ENCODE data around the gene CRTAP.
"Not testable (repeated sequence)": the region's sequence is repeated elsewhere in the genome, so short reads cannot be mapped to it uniquely, and the experiment has no call there.

Gene CRTAP

DNA sequence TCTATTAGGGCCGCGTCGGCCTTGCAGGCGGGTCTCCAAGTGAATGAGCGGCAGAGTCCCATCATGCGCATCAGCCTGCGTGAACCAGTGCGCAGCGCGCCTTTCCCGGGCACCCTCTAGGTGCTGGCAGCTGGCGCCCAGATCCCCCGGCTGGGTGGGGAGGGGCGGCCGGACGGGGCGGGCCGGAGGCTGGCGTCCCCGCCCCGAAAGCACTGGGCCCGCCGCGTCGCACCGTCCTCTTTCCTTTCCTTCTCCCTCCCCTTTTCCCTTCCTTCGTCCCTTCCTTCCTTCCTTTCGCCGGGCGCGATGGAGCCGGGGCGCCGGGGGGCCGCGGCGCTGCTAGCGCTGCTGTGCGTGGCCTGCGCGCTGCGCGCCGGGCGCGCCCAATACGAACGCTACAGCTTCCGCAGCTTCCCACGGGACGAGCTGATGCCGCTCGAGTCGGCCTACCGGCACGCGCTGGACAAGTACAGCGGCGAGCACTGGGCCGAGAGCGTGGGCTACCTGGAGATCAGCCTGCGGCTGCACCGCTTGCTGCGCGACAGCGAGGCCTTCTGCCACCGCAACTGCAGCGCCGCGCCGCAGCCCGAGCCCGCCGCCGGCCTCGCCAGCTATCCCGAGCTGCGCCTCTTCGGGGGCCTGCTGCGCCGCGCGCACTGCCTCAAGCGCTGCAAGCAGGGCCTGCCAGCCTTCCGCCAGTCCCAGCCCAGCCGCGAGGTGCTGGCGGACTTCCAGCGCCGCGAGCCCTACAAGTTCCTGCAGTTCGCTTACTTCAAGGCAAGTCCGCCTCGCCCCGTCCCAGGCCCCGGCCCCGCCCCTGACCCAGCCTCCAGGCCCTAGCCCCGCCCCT is at the start of gene CRTAP:
Gene CRTAP, plus strand, starts transcription at position 243 of the 850 bp plus-strand sequence. Its CDS starts 64 bp downstream, at position 307.
- H3K4me3 ChIP-seq (ENCODE audit: control insufficient read depth, low read depth, low read length) = peak within 1 kb of the TSS; percentile 53
- peak; percentile 87 for DNase-seq (ENCODE audit: low read depth)
- TF ChIP-seq, protein P1, sequence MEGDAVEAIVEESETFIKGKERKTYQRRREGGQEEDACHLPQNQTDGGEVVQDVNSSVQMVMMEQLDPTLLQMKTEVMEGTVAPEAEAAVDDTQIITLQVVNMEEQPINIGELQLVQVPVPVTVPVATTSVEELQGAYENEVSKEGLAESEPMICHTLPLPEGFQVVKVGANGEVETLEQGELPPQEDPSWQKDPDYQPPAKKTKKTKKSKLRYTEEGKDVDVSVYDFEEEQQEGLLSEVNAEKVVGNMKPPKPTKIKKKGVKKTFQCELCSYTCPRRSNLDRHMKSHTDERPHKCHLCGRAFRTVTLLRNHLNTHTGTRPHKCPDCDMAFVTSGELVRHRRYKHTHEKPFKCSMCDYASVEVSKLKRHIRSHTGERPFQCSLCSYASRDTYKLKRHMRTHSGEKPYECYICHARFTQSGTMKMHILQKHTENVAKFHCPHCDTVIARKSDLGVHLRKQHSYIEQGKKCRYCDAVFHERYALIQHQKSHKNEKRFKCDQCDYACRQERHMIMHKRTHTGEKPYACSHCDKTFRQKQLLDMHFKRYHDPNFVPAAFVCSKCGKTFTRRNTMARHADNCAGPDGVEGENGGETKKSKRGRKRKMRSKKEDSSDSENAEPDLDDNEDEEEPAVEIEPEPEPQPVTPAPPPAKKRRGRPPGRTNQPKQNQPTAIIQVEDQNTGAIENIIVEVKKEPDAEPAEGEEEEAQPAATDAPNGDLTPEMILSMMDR (IDR thresholded peaks at IDR 0.05; ENCODE audit: control insufficient read depth, insufficient read depth, low read depth, low read length, missing control alignments) = no peak

DNA sequence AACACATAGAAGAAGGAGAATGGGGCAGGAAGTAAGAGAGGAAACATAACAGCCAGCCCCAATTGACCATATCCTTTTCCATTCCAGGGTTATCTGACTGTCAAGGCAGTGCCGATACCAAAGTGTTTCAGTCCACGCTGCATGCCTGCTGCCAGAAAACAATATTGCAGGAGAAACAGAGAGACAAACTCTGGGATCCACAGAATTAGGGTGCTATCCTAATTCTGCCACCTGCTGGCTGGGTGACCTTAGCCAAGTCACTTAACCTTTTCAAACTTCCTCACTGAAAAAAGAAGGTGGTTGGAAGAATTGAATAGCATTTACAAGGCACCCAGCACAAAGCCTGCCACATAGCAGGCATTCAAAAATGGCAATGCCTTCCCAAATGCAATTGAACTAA is 48.9 kb upstream of the CRTAP start:
- DNase-seq (ENCODE audit: low read depth) = no peak
- no peak overlapping the region for H3K4me3 ChIP-seq (ENCODE audit: control insufficient read depth, low read depth, low read length)
- TF ChIP-seq, protein P1 (IDR thresholded peaks at IDR 0.05; ENCODE audit: control insufficient read depth, insufficient read depth, low read depth, low read length, missing control alignments) = no peak

DNA sequence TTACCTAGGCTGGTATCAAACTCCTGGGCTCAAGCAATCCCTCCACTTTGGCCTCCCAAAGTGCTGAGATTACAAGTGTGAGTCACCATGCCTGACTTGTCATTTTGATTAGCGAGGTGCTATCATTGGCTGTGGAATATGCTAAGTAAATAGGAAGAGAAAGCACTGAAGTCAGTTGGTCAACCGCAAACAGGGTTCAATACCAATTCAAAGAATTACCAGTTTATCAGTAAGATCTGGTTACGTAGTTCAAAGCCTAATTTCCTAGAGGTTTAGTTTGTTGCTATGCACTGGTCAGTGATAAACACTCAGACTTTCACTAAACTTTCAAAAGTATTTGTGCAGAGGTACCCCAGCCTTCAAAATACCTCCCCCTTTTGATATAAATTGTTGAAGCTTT is 46.3 kb upstream of the CRTAP start:
- no peak for DNase-seq (ENCODE audit: low read depth)
- TF ChIP-seq, protein P1 (IDR thresholded peaks at IDR 0.05; ENCODE audit: control insufficient read depth, insufficient read depth, low read depth, low read length, missing control alignments) = no peak
- H3K4me3 ChIP-seq (ENCODE audit: control insufficient read depth, low read depth, low read length) = no peak overlapping the region

DNA sequence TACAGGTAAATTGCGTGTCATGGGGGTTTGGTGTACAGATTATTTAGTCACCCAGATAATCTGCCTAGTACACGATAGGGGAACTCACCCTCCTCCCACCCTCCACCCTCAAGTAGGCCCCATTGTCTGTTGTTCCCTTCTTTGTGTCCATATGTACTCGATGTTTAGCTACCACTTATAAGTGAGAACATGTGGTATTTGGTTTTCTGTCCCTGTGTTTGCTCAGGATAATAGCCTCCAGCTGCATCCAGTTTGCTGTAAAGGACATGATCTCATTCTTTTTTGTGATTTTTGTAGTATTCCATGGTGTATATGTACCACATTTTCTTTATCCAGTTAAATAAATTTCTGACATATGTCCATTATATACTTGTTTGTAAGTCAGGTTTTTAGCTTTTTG is 44.0 kb upstream of the CRTAP start:
- H3K4me3 ChIP-seq (ENCODE audit: control insufficient read depth, low read depth, low read length); DNase-seq (ENCODE audit: low read depth): not testable (repeated sequence)

DNA sequence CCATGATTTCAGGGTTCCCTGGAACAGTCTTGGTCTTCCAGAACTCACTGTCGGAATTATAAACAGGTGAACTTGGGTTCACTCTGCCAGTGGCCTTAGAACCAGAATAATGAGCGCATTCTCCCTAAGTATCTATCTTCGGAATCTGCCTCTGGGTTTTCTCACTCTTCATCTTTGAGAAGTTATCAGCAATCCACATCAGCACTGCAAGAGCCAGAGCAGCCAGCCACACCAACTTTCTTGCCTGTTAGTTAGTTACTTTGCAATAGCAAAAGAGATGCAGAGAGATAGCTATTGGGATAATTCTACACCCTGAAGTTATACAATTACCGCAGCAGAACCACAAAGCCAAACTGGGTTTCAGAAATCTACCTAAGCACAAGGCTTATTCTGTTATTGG is 42.6 kb upstream of the CRTAP start:
- DNase-seq (ENCODE audit: low read depth) = no peak
- no peak overlapping the region for H3K4me3 ChIP-seq (ENCODE audit: control insufficient read depth, low read depth, low read length)
- TF ChIP-seq, protein P1 (IDR thresholded peaks at IDR 0.05; ENCODE audit: control insufficient read depth, insufficient read depth, low read depth, low read length, missing control alignments) = no peak

DNA sequence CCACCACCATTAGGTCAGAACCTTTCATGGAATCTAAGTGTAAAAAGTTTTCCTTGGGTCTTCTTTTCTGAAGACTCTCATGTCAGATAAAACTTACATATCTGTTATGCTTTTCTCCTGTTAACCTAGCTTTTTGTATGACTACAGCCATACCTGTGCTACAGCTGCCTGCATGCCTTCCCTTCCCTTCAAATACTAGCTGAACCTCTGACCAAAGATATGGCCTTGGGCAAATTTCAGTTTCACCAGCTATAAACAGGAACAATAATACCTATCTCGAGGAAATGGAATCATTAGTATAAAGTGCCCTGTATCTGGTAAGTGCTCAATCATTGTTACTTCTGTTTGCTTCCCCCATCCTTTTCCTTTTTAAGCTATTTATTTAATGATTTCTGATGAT is 41.9 kb upstream of the CRTAP start:
- DNase-seq (ENCODE audit: low read depth) = no peak
- TF ChIP-seq, protein P1 (IDR thresholded peaks at IDR 0.05; ENCODE audit: control insufficient read depth, insufficient read depth, low read depth, low read length, missing control alignments) = no peak

DNA sequence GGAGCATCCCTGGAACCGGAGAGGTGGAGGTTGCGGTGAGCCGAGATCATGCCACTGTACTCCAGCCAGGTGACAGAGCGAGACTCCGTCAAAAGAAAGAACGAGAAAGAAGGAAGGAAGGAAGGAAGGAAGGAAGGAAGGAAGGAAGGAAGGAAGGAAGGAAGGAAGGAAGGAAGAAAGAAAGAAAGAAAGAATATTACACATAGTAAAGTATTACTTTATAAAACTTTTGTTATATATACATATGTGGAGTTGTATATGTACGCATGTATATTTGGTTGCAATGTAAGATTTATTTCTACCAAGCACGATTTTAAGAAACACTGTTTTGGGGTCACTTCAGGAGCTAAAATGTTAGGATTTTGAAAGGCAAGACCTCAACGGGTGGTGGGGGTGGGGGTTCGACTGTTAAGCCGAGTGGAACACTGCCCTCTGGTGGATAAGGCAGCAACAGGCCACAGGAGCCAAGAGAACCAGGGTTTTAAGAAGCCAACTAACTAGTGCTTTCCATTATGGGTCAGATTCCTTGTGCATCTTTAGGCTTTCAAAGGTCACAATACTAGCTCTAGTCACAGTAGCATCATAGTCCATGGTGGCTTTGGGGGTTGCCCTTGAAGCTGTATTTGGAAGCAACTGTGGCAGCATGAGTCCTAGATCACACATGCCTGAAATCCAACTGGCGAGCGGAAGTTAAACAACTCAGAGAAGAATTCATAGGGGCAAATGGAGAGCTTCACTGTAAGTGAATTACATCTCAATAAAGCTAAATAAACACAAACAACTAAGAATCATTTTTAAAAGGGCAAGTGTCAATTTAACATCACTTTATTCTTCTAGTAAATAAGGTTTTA is 39.4 kb upstream of the CRTAP start:
- H3K4me3 ChIP-seq (ENCODE audit: control insufficient read depth, low read depth, low read length) = no peak overlapping the region
- peak; percentile 20 for DNase-seq (ENCODE audit: low read depth)

More for the DNA sequence above, 41.9 kb upstream of the CRTAP start:
- H3K4me3 ChIP-seq (ENCODE audit: control insufficient read depth, low read depth, low read length) = no peak overlapping the region

More for the DNA sequence above, 39.4 kb upstream of the CRTAP start:
- TF ChIP-seq, protein P1 (IDR thresholded peaks at IDR 0.05; ENCODE audit: control insufficient read depth, insufficient read depth, low read depth, low read length, missing control alignments) = peak; percentile 94
